ENCODE measurements around the gene MYZAP. TPM values are rescaled to one million over a fixed set of nuclear protein-coding genes. Genes with fewer than 3 reads are reported as not detected.

MYZAP gene
- total and polyA plus RNA-seq, 2 of the 8 experiments (the other 6 are each of a cell fraction or from before 2014, with no cell fraction given) = 0.41 to 0.65 TPM

- Histone ChIP-seq H3K4ac (replicated peaks; ENCODE audit: insufficient read length, low read depth, low read length) (no peak overlapping the region), H3K18ac (ENCODE audit: extremely low read depth, low read length) (no peak overlapping the region; the same call in 1 of the 2 replicates), H3K79me2 (ENCODE audit: control insufficient read depth in 1 of 2, insufficient read depth in 2 of 2, low read length in 2 of 2) (no peaks in the 10 kb centered on the region), H3K27me3 (replicated peaks in 1 of 4; ENCODE audit: control insufficient read depth in 3 of 4, extremely low read depth in 1 of 4, insufficient read depth in 3 of 4, low read length in 3 of 4) (no peaks in the 10 kb centered on the region), H3K9me3 (ENCODE audit: insufficient read depth in 2 of 2, low read depth in 1 of 2, low read length in 1 of 2) (no peaks in the 10 kb centered on the region), H3K14ac (ENCODE audit: insufficient read length) (no peak overlapping the region), H4K8ac (ENCODE audit: extremely low read depth, insufficient read depth, low read length) (no peak overlapping the region), H3K4me3 (ENCODE audit: extremely low read depth in 1 of 4, insufficient read depth in 2 of 4, low read depth in 3 of 4, low read length in 4 of 4) (no peak overlapping the region), H3K23ac (ENCODE audit: insufficient read length) (no peak overlapping the region), H3K4me1 (replicated peaks in 1 of 4; ENCODE audit: control insufficient read depth in 3 of 4, insufficient read depth in 4 of 4, low read length in 3 of 4) (peaks cover 0 to 13% (median 5%) of the 10 kb centered on the region in 4 experiments; a peak in 6 of 7 replicates), H2AFZ (ENCODE audit: low read length) (no peak overlapping the region), H3K27ac (ENCODE audit: low read depth, low read length) (0 out of 2 replicates have a peak overlapping the region, but pooled peaks have one; percentile 31), H4K91ac (replicated peaks; ENCODE audit: insufficient read length, low read length) (no peak overlapping the region), H2BK5ac (ENCODE audit: low read depth, low read length) (peak overlapping the region; percentile 76; the same call in 1 of the 2 replicates), H2BK12ac (ENCODE audit: low read depth, low read length) (peak overlapping the region; percentile 10; the same call in 1 of the 2 replicates), H3K4me2 (ENCODE audit: insufficient read depth in 1 of 2, low read depth in 2 of 2, low read length in 2 of 2) (no peak overlapping the region), H4K5ac (ENCODE audit: insufficient read length, low read depth, low read length) (no peak overlapping the region), H2BK15ac (ENCODE audit: low read length) (no peak overlapping the region), H2BK120ac (replicated peaks; ENCODE audit: low read depth, low read length) (no peak overlapping the region), H2AK5ac (ENCODE audit: low read depth, low read length) (0 out of 2 replicates have a peak overlapping the region, but pooled peaks have one; percentile 20), H3K36me3 (ENCODE audit: control insufficient read depth in 2 of 4, insufficient read depth in 4 of 4, low read length in 3 of 4) (peaks cover 9 to 27% (median 18%) of the 10 kb centered on the region in 4 experiments; a peak in 7 of 8 replicates), H3K79me1 (ENCODE audit: low read depth, low read length) (no peaks in the 10 kb centered on the region), H3K56ac (replicated peaks; ENCODE audit: insufficient read length, low read depth, low read length) (no peak overlapping the region), H3K9ac (replicated peaks in 1 of 4; ENCODE audit: extremely low read depth in 1 of 4, low read depth in 3 of 4, low read length in 3 of 4) (no peak overlapping the region), H3K23me2 (ENCODE audit: low read depth, low read length) (no peaks in the 10 kb centered on the region), H2BK20ac (ENCODE audit: low read length) (no peak overlapping the region), H4K20me1 (replicated peaks in 1 of 2; ENCODE audit: control insufficient read depth in 1 of 2, insufficient read depth in 2 of 2, low read length in 2 of 2) (no peaks in the 10 kb centered on the region)
- WGBS, 2 experiments (ENCODE audit: extremely low coverage in 1 of 2, insufficient coverage in 1 of 2, insufficient read length in 1 of 2, insufficient replicate concordance in 2 of 2, low coverage in 1 of 2, low lambda C conversion rate in 2 of 2, missing lambda C conversion rate in 1 of 2) = 87% methylated on average over 8 of the region's 8 CpGs; no CpG with 5 or more reads in 1 of the 2 experiments
- FAIRE-seq = no peak
- CTCF ChIA-PET (ENCODE audit: partially characterized antibody) = interaction anchor here (0.6 to 4.0 kb wide), 14 partner anchors 7 to 916 kb away, joined by 3 to 18 read pairs (median 4); no protein-coding TSS in a partner anchor
- no peak for DNase-seq (ENCODE audit: low read depth in 1 of 2, low spot score in 2 of 2)
- POLR2A ChIA-PET (ENCODE audit: partially characterized antibody) = interaction anchor here (1.0 to 1.5 kb wide), 3 partner anchors 19 to 83 kb away, joined by 3 to 5 read pairs (median 3); no protein-coding TSS in a partner anchor
- TF ChIP-seq TEAD4 (IDR thresholded peaks at IDR 0.05; ENCODE audit: low read depth, low read length) (no peak), TAF1 (IDR thresholded peaks at IDR 0.05; ENCODE audit: low read depth, low read length) (no peak), SRF (IDR thresholded peaks at IDR 0.05; ENCODE audit: low read depth, low read length) (no peak), KDM4A (IDR thresholded peaks at IDR 0.05; ENCODE audit: low read depth, low read length, severe bottlenecking) (no peak), KDM1A (IDR thresholded peaks at IDR 0.05; ENCODE audit: borderline replicate concordance, low read length) (no peak), BCL11A (IDR thresholded peaks at IDR 0.05; ENCODE audit: low read depth in 2 of 2, low read length in 2 of 2) (no peak), TCF12 (IDR thresholded peaks at IDR 0.05; ENCODE audit: low read depth, low read length) (no peak)
Observed at GRCh38 chr15:57552678-57553334, 38.9 kb upstream of the MYZAP start.

Measured in H1 (cell line).